ENCODE measurements around the gene DCLK2.

The DCLK2 gene

GRCh38 chr4:150212927-150213326, 134.7 kb downstream of the DCLK2 start:
- TF ChIP-seq CTCF (IDR thresholded peaks at IDR 0.05; ENCODE audit: control extremely low read depth, extremely low read depth, low read depth, missing control alignments): no peak
- CTCF ChIA-PET: no interaction called here

GRCh38 chr4:150215601-150216000, 137.4 kb downstream of the DCLK2 start:
- CTCF ChIA-PET: interaction anchor here (2.1 kb wide), 1 partner anchor 28 kb away, joined by 6 read pairs; no protein-coding TSS in a partner anchor
- TF ChIP-seq CTCF (IDR thresholded peaks at IDR 0.05; ENCODE audit: control extremely low read depth, extremely low read depth, low read depth, missing control alignments): no peak
- POLR2A ChIA-PET: no interaction called here
- DNase-seq (ENCODE audit: extremely low spot score): no peak

More at GRCh38 chr4:150212927-150213326, 134.7 kb downstream of the DCLK2 start:
- no peak for DNase-seq (ENCODE audit: extremely low spot score)
- POLR2A ChIA-PET: no interaction called here

GRCh38 chr4:150216726-150217125, 138.5 kb downstream of the DCLK2 start:
- POLR2A ChIA-PET: no interaction called here
- CTCF ChIA-PET: interaction anchor here (1.2 to 2.1 kb wide), 4 partner anchors 11 to 207 kb away, joined by 5 to 7 read pairs (median 6); no protein-coding TSS in a partner anchor
- DNase-seq (ENCODE audit: extremely low spot score): no peak
- no peak for TF ChIP-seq CTCF (IDR thresholded peaks at IDR 0.05; ENCODE audit: control extremely low read depth, extremely low read depth, low read depth, missing control alignments)

GRCh38 chr4:150217192-150217591, 138.9 kb downstream of the DCLK2 start:
- TF ChIP-seq CTCF (IDR thresholded peaks at IDR 0.05; ENCODE audit: control extremely low read depth, extremely low read depth, low read depth, missing control alignments): no peak
- CTCF ChIA-PET: interaction anchor here (1.2 to 2.1 kb wide), 5 partner anchors 10 to 207 kb away, joined by 3 to 7 read pairs (median 5); no protein-coding TSS in a partner anchor
- no peak for DNase-seq (ENCODE audit: extremely low spot score)
- POLR2A ChIA-PET: no interaction called here

GRCh38 chr4:150217808-150218207, 139.6 kb downstream of the DCLK2 start:
- TF ChIP-seq CTCF (IDR thresholded peaks at IDR 0.05; ENCODE audit: control extremely low read depth, extremely low read depth, low read depth, missing control alignments): no peak
- CTCF ChIA-PET: interaction anchor here (0.8 to 2.5 kb wide), 8 partner anchors 9 to 208 kb away, joined by 3 to 9 read pairs (median 5); no protein-coding TSS in a partner anchor
- POLR2A ChIA-PET: no interaction called here
- no peak for DNase-seq (ENCODE audit: extremely low spot score)

GRCh38 chr4:150218447-150218846, 140.2 kb downstream of the DCLK2 start:
- ChIA-PET POLR2A (no interaction called here), CTCF (interaction anchor here (0.8 to 2.5 kb wide), 6 partner anchors 9 to 209 kb away, joined by 3 to 9 read pairs (median 5); no protein-coding TSS in a partner anchor)
- no peak for DNase-seq (ENCODE audit: extremely low spot score)
- no peak for TF ChIP-seq CTCF (IDR thresholded peaks at IDR 0.05; ENCODE audit: control extremely low read depth, extremely low read depth, low read depth, missing control alignments)

All from GM10248 (cell line).